Brain microvascular endothelial cell (primary cell): Measurements from ENCODE around the gene ARHGEF5.

Source experiments
- DNase-seq: peaks from one replicate; pipeline ENCODE4 v3.0.0-alpha.2; 2020
- H3K27ac ChIP-seq: fragments of 250-450 bp; sonication (Bioruptor Pico); 2 replicates; pipeline ENCODE4 v1.5.1; 2020; ENCODE audit warnings: mild to moderate bottlenecking, moderate library complexity
- H3K27me3 ChIP-seq: fragments of 250-450 bp; sonication (Bioruptor Pico); replicated peaks from 2 replicates; pipeline ENCODE4 v1.5.1; 2020; ENCODE audit warnings: mild to moderate bottlenecking
- H3K36me3 ChIP-seq: fragments of 250-450 bp; sonication (Bioruptor Pico); replicated peaks from 2 replicates; pipeline ENCODE4 v1.5.1; 2020; ENCODE audit warnings: mild to moderate bottlenecking
- H3K4me3 ChIP-seq: 2 replicates; pipeline ENCODE4 v1.5.1; 2011; ENCODE audit warnings: low read depth, mild to moderate bottlenecking, control low read depth, low read length, moderate library complexity
- CTCF ChIP-seq: IDR thresholded peaks from 2 replicates; pipeline ENCODE4 v1.5.1; 2011; ENCODE audit warnings: low read depth, mild to moderate bottlenecking, moderate library complexity, low read length, control low read depth, inconsistent platforms; ENCODE audit errors: missing control alignments
- in situ Hi-C: cut with HindIII; loops from 2 replicates; pipeline ENCODE4 v1.10.0; 2017; ENCODE audit warnings: low sequenced_read_pairs, low pct_ligation_motif_present

Gene ARHGEF5

DNA sequence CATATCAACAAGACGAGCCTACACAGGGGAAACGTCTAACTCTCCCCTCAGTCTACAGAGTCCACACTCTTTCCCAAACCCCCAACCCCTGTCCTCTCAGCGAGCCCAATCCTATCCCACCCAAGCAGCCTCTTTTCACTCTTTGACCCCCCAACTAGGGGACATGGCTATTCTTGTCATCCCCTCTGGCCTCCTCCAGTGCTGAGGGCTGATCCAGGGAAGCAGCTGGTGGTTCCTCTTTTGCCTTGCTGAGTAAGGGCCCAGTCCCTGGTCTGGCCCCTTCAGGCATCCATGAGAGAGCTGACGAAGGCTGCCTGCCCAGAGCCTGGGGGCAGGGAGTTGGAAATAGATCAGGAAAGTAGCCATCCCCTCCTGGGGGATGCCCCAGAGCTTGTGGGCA is 41.9 kb downstream of the ARHGEF5 start:
- Histone ChIP-seq H3K36me3 (no peaks in the 10 kb centered on the region), H3K4me3 (no peak overlapping the region), H3K27me3 (no peaks in the 10 kb centered on the region), H3K27ac (no peak overlapping the region)
- in situ Hi-C loops = no loop called here
- no peak for DNase-seq
- no peak for TF ChIP-seq CTCF

- in situ Hi-C loops = no loop called here
- no peak overlapping the region for H3K27ac ChIP-seq
- no peaks in the 10 kb centered on the region for H3K27me3 ChIP-seq
- no peak overlapping the region for H3K4me3 ChIP-seq
- DNase-seq = no peak
- H3K36me3 ChIP-seq = no peaks in the 10 kb centered on the region
- TF ChIP-seq CTCF = no peak
These were observed 43.1 kb downstream of the ARHGEF5 start for GRCh38 chr7:144398291-144398690.

- Histone ChIP-seq H3K27ac (no peak overlapping the region), H3K27me3 (no peaks in the 10 kb centered on the region), H3K4me3 (no peak overlapping the region), H3K36me3 (no peaks in the 10 kb centered on the region)
- in situ Hi-C loops = no loop called here
- TF ChIP-seq CTCF = no peak
- DNase-seq = no peak
These were observed 43.7 kb downstream of the ARHGEF5 start for GRCh38 chr7:144398911-144399310.

DNA sequence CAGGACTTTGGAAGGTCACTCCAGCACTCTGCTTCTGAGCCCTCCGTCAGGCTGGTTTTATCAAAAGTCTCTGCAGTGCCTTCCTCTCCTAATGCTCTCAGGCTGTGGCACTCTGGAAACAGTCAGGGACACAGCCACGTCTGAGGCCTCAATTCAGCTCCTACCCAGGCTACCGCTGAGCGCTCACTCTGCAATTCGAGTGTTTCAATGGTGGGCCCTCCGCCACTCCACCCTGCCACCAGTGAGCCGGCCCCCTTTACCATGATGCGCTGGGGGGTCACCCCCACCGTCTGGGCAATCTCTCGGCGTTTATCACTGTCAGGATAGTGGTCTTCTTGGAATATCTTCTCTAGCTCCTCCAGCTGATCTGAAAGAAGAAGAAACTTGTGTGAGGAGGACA is 44.7 kb downstream of the ARHGEF5 start:
- in situ Hi-C loops = no loop called here
- DNase-seq = no peak
- H3K27me3 ChIP-seq = no peaks in the 10 kb centered on the region
- H3K4me3 ChIP-seq = no peak overlapping the region
- TF ChIP-seq CTCF = no peak
- H3K27ac ChIP-seq = no peak overlapping the region
- H3K36me3 ChIP-seq = no peaks in the 10 kb centered on the region

GRCh38 chr7:144401490-144401889 is 46.3 kb downstream of the ARHGEF5 start:
- no peaks in the 10 kb centered on the region for H3K27me3 ChIP-seq
- in situ Hi-C loops = no loop called here

More at GRCh38 chr7:144401490-144401889, 46.3 kb downstream of the ARHGEF5 start:
- H3K36me3 ChIP-seq = no peaks in the 10 kb centered on the region
- TF ChIP-seq CTCF = no peak
- no peak overlapping the region for H3K4me3 ChIP-seq
- no peak overlapping the region for H3K27ac ChIP-seq
- DNase-seq = no peak
